NOMO-1 (cell line): ENCODE results near the gene WASF3.

ENCODE experiments used
- DNase-seq, 2 experiments: peaks; one replicate each; lab custom pipeline; 2025; ENCODE audit not compliant: unreplicated experiment in 2 of 2; lab: John Stamatoyannopoulos, UW

Gene WASF3, protein sequence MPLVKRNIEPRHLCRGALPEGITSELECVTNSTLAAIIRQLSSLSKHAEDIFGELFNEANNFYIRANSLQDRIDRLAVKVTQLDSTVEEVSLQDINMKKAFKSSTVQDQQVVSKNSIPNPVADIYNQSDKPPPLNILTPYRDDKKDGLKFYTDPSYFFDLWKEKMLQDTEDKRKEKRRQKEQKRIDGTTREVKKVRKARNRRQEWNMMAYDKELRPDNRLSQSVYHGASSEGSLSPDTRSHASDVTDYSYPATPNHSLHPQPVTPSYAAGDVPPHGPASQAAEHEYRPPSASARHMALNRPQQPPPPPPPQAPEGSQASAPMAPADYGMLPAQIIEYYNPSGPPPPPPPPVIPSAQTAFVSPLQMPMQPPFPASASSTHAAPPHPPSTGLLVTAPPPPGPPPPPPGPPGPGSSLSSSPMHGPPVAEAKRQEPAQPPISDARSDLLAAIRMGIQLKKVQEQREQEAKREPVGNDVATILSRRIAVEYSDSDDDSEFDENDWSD

DNA sequence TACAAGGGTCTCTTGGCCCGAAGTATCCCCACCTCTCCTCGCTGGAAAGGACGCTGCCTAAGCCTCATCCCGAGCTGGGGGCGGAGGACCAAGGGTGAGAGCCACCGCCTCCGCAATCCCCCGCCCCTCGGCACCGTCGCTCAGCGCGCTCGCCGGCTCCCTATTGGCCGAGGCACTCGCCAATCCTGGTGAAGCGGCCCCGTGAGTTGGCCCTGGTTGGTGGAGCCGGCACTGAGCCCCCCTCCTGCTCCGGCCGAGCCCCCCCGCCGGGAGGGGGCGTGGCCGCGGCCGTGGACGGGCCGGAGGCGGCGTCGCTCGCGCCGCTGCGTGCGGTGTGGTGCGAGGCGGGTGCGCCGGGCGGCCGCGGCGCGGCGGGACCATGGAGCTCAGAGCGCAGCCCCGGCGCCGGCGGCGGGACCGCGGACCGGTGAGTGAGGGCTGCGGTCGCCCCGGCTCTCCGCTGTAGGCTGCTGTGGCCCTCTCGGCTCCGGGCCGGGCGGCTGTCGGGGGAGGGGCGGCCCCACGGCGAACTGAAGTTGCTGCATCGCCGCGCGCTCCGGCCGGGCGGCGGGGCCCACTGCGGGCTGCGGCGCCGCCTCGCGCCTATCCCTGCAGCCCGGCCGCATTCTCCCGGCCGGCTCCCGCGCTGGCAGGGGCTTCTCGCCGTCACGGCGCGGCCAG lies at the start of gene WASF3:
Gene WASF3 (plus strand): TSS at position 291 of the 681 bp plus-strand sequence. CDS start 84,588 bp downstream, outside the sequence.
- peak; percentile 64 to 82 for DNase-seq

DNA sequence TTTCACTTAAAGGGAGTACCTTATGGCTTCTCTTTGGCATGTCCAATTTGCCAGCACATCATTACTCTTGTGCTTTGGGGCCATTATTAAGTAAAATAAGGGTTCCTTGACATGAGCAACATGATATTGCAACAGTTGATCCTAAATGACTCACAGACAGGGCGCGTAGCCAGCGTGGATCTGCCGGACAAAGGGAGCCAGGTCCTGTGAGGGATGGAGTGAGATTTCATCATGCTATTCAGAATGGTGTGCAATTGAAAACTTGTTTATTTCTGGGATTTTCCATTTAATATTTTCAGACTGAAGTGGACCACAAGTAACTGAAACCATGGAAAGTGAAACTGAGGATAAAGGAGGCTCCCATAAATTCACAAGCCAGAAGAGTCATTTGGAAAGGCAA lies 48.6 kb upstream of the WASF3 start:
- no peak for DNase-seq

DNA sequence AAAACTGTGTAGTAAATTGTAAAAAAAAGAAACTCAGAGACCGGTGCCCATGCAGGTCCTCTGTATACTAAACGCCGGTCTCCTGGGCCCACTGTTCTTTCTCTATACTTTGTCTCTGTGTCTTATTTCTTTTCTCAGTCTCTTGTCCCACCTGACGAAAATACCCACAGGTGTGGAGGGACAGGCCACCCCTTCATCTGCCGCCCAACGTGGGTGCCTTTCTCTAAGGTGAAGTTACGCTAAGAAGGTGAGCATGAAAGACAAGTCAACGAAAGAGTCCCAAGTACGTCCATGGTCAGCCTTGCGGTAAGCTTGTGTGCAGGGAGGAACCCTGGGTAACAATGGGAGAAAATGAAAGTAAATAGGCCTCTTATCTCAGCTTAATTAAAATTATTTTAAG lies 48.0 kb upstream of the WASF3 start:
- DNase-seq = no peak

DNA sequence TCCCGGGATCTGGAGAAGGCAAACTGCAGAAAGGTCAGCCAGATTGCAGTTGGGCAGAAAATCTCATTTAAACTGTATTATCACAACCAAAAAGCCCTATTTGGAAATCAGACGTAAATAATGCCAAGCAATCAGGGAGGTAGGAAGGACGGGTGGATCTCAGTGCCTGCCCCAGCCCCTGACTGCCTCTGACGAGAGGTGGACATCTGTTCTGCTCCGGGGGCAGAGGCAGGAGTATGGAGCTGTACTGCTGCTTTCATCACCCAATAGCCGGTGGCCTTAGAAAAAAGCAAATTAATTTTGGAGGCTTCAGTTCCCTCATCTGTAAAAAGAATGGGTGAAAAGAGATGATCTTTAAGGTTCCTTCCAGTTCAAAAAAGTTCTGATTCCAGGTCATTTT lies 43.6 kb upstream of the WASF3 start:
- no peak for DNase-seq

DNA sequence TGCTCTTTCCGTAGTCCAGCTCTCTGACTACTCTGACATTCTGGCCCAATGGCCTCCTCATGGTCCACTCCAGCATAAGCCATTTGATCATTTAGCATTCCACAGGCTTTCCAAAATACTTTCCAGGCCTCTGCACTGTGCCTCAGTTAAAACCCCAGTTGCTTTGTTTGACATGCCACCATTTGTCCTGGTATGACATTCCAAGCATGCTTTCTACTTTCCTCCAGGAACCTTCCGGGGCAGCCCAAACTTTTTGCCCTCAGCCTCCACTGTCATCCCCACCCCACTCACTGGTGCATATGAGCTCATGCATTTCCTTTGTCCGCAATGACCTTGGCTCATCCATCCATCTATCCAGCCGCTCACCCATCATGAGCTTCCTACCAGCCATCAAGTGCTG lies 41.8 kb upstream of the WASF3 start:
- DNase-seq = no peak

DNA sequence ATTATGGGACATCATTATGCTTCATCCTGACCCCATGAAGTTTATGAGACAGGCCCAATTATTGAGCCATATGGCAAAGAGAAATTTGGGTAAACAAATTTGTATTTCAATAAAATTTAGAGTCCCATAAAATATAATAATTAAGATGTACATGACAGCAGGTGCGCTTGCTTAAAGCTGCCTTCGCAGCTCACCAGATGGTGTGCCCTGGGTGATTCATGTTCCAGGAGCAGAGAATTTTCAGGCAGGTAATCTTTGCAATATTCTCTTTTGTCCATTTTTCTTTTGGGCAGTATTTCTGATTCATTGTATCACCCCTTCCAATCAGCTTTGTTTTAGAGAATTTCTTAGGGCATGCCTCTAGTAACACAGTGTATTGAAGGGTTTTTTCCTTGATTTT lies 39.5 kb upstream of the WASF3 start:
- no peak for DNase-seq

DNA sequence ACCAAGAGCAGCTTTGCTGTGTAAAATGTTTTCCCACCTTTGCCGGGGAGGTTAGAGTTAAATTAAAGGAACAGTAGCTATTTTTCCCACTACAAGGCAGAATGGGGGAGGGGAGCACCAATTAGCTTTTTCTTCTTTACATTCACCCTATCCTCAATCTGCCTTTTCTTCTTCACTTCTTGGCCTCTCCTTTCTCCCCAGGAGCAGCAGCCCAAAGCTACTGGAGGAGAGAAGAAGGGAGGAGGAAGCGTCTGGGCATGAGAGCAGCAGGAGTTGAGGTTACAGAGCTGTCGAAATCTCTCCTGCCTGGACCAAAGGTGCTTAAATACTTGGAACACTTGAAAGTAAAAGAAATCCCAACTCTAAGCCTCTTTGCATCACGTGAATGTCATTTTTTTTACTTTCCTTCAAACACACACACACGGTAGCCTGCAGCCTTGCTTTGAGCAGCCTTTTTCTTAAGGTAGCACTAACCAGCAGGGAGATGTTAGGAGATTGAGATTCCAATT lies 39.0 kb upstream of the WASF3 start:
- DNase-seq = no peak

DNA sequence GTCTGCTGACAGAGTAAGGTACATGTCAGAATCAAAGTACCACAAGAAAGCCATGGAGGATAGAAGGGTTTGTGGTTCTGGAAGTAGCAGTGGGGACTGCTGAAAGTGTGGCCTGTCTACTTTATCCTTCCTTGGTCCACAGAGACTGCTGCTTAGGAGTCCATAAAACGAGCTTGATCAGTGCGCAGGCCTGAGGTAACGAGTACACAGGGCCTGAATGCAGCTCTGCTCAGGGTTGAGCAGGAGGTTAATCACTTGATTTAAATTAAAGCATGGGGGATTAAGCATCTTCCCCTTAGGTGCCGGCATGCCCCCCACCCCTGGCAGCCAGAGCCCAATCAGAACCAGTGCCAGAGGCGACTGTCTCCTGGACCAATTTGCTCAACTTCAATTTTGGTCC lies 34.9 kb upstream of the WASF3 start:
- DNase-seq = no peak

DNA sequence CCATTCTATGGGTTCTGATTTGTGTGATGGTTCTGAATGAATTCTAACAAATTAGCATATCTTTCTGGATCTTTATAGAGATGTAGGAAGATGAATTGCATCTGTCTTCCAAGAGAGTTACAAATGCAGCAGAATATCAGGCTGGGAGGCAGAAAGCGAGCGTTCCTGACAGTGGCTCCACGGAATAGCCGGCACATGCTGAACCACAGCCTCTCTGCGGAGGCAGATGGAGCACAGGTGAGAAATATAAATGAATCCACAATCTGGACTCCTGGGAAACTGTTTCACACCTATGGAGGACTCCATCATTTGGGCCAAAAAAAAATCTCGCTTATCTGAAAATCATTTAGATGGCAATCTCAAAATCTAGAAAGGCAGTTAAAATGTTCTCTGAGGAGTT lies 34.5 kb upstream of the WASF3 start:
- no peak for DNase-seq

DNA sequence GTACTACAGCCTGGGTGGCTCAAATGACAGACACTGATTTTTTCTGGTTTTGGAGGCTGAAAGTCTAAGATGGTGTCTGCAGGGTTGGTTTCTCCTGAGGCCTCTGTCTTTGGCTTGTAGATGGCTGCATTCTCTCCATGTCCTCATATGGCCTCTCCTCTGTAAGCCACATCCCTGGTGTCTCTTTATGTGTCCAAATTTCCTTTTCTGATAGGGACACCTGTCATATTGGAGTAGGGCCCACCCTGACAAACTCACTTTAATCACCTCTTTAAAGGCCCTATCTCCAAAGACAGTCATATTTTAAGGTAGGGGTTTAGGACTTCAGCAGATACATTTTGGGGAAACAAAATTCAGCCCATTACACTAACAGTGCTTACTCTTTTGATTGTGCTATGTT lies 32.0 kb upstream of the WASF3 start:
- no peak for DNase-seq

DNA sequence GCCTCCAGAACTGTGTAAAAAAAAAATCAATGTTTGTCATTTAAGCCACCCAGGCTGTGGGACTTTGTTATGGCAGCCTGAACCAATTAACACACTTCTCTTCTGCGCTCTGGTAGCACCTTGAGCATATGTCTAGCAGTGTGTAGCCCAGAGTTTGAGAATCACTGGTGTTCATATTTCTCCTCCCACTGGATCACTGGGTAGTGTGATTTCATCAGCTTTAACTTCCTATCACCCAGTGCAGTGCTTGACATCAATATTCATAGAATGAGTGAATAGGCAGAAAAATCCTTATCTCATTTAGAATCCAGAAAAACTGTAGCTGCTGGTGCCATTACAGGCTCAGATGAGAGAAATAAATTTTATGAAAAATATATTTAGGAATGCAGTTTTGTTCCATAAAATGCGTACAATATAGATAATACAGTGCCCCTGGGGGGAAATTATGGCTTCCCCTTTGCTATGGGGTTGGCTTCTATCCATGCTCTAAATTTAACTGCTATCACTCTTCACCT lies 30.7 kb upstream of the WASF3 start:
- DNase-seq = no peak

DNA sequence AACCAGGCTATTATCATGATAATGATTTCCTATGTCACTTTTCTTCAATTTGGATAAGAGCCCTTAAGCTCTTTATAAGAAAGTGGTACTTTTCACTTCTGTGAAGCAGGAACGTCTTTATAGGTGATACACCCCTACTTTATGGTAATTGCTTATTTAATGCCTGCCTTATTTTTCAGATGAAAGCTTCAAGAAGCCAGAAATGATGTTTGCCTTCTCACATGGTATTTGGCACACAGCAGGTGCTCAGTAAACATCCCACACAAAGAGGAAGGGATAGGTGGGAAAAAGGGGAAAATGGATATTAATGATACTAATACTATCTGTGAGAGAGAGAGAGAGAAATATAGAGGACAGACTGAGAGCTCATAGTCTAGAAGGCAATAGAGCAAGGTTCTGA lies 29.0 kb upstream of the WASF3 start:
- DNase-seq = no peak

DNA sequence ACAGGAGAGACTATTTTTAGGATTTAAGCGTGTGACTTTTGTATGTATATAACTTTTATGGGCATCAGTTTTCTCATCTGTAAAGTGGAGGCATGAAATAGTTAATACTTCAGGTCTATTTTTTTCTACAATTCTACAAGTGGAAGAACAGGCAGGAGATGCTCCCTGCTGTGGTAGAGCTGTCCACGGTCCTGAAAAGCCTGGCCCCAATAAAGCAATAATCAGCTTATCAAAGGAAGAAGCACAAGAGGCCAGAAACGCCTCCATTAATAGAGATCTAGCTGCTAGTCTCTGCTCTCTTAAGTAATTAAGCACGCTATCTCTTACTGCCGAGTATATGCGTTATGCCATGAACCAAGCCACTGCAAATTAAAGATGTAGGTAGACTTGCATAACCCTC lies 28.0 kb upstream of the WASF3 start:
- DNase-seq = peak; percentile 0 to 5

DNA sequence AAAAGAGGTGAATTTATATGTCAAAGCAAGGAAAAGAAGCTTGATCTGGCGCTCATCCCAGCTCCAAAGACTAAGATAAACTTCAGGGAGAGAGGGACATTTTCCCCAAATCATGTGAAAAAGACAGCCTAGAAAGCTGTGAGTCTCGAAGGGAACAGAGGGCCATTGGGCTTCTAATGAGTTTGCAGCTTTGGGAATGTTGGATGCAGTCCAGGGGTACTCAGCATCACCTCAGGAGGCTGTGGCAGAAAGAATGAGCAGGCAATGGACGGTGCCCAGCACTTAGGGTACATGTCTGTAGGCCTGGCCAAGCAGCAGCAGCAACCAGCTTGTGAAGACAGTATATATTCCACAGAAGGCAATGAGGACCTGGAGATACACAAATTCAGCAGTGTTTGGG lies 25.7 kb upstream of the WASF3 start:
- DNase-seq = no peak

DNA sequence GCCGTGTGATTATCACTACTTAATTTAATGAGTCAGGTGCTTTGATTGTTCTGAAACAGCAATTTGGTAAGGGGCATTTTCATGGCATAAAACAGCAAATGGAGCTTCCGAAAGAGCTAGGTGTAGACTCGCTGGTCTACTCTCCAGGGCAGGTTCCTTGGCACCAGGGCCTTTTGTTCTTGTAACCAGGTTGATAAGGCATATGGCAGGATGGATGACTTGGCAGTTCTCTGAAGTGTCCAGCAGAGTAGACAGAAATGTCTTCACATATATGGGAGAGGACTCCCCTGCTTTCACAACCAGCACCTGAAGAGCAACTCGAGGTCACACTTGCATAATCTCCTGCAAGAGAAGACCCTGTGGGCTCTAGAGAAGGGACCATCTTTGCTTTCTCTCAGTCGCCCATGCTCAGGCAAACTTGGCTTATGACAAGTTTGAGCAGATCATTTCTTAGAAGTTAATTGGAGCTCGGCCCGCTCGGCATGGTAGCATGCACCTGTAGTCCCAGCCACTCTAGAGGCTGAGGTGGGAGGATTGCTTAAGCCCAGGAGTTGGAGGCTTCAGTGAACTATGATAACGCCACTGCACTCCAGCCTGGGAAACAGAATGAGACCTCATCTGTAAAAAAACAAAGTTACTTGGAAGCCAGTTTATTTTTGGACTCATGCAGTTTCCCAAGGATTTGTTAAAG lies 23.3 kb upstream of the WASF3 start:
- no peak for DNase-seq

DNA sequence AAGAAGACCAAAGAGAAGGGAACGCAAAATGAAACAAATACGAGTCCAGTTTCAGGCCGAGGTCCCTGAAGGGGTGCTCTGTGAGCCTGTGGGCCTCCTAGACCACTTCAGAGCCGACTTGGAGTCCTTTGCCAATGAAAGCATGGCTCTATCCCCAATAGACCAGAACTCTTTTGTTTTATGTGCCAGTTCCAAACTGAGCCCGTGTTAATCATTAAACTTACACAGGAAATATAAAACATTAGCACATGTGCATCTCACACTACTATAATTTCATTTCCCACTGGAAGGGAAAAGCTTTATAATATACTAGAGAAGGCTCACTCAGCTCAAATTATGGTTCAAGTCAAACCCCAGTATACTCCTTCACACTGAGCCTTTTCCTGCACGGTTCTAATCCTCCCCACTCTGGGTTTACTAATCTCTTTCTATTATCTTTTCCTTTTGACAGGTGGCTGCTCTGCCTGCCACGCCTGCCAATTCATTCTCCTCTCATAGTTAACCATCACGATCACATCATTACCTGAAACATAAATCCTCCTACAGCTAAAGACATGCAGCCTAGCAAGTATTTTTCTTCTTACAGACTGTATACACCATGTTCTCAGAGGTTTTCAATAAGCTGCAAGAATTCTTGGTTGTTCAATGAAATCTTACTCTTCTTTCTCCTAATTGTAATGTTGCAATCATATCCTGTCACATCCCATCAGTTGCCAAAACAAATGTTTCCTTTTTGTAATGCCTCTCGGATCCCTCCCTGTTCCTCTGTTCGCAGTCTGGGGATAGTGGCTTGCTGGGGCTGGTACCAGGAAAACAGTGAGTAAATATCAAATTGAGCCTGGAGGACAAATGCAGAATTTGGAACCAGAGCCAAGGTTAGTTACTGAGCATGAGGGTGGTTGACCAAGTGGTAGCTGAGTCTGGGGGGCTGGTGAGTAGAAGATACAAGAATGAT lies 18.8 kb upstream of the WASF3 start:
- DNase-seq = no peak

DNA sequence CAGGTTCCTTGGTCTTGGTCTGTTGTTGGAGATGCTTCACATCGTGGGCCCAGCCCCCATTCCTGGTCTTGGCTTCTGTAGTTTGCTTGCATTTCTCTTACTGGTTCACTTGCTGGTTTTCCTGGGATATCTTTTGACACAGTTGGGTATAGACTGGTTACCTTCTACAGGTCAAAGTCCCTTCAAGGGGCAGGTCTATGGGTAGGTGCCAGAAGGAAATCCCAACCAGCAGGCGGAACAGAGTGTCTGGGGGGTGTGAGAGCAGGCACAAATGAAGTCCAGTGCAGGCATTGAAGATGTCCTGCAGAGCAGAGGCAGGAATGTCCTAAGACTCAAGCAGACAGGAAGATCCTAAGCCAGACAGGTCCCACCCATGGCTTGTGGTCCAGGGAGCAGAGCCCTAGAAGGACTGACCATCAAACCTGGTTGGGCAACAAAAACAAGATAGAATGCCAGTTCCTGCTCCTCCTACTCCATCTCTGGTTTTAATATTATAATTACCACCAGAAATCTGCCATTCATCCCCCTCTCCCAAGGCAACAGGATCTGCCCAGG lies 17.7 kb upstream of the WASF3 start:
- no peak for DNase-seq

DNA sequence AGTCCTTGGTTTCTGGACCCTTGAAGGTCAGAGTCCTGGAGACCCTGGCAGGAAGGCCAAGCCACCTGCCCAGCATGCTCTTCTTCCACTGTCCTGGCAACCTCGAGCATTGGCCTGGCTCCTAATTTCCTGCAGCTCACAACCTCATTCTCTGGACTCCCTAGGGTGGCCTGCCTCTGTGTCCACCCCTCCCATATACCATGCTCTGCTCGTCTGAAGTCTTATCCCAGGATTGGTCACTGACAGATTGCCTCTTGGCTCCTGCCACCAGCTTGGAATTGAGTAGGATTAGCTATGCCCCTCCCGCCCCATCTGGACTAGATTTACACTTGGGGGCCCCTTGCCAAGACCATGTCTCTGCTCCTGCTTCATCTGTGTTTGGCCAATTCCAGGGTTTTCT lies 17.1 kb upstream of the WASF3 start:
- DNase-seq = no peak

DNA sequence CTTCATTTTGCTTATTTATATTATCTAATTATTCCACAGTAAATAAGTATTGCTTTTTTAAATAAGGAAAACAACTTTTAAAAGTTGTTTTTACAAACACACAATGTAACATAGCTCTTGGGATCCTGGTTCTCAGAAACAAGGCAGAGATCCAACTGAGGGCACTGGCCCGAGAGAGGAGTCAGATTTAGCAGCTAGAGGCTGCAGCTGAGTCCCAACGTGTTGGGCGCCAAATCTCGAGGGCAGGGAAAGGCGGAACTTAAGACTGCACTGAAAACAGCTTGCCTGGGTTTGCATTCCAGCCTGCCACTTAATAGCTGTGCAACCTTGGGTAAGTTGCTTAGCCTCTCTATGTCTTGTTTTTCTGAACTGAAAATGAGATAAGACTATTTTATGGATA lies 16.4 kb upstream of the WASF3 start:
- no peak for DNase-seq
